K562 (cell line): ENCODE data around the gene KIZ. TPM values are rescaled to one million over a fixed set of nuclear protein-coding genes. Genes with fewer than 3 reads are reported as not detected.

Experiments
- AFF1 ChIP-seq, 2 experiments: fragments of 450-650 bp; IDR thresholded peaks; 2 replicates each; pipeline ENCODE4 v1.6.1; 2018; ENCODE audit warnings: mild to moderate bottlenecking in 2 of 2, low read depth in 1 of 2; ENCODE audit not compliant: partially characterized antibody in 2 of 2
- ATF1 ChIP-seq, 2 experiments: fragments of 450-650 bp in 1 of 2; IDR thresholded peaks; 2 replicates each; pipeline ENCODE4 v1.6.1; 2016; ENCODE audit warnings: missing compliant biosample characterization in 1 of 2, missing genetic modification characterization in 1 of 2
- BRCA1 ChIP-seq, 2 experiments: fragments of 450-650 bp in 1 of 2; sonication (generic) in 1 of 2; formaldehyde crosslinking in 1 of 2; IDR thresholded peaks; 2 replicates each; pipeline versions ENCODE4 v1.5.0 to v1.6.1; 2017 to 2020; ENCODE audit warnings: mild to moderate bottlenecking in 1 of 2, missing genetic modification reagents in 1 of 2
- C11orf30 ChIP-seq: fragments of 450-650 bp; IDR thresholded peaks from 2 replicates; pipeline ENCODE4 v1.6.1; 2016; ENCODE audit warnings: low read depth, mild to moderate bottlenecking
- CREM ChIP-seq: IDR thresholded peaks from 2 replicates; pipeline ENCODE4 v1.6.1; 2014; ENCODE audit warnings: antibody characterized with exemption, low read depth
- FOXP4 ChIP-seq: sonication (generic); formaldehyde crosslinking; IDR thresholded peaks from 2 replicates; pipeline ENCODE4 v1.8.0; 2022; ENCODE audit warnings: mild to moderate bottlenecking, missing genetic modification reagents, borderline replicate concordance
- HOMEZ ChIP-seq: fragments of 250-450 bp; sonication (Bioruptor Pico); IDR thresholded peaks from 2 replicates; pipeline ENCODE4 v1.4.0; 2020; ENCODE audit warnings: mild to moderate bottlenecking, moderate library complexity
- NFXL1 ChIP-seq: fragments of 450-650 bp; formaldehyde crosslinking; IDR thresholded peaks from 2 replicates; pipeline ENCODE4 v1.4.0; 2021; ENCODE audit warnings: mild to moderate bottlenecking
- NRF1 ChIP-seq, 2 experiments: fragments of 450-650 bp; IDR thresholded peaks in 1 of 2; conservative IDR thresholded peaks in 1 of 2; 2 replicates each; pipeline ENCODE4 v1.6.1; 2014; ENCODE audit warnings: mild to moderate bottlenecking in 2 of 2
- PHB2 ChIP-seq: fragments of 450-650 bp; IDR thresholded peaks from 2 replicates; pipeline ENCODE4 v1.6.1; 2017; ENCODE audit warnings: low read depth
- PKNOX1 ChIP-seq: fragments of 450-650 bp; IDR thresholded peaks from 2 replicates; pipeline ENCODE4 v1.6.1; 2016
- POLR2A ChIP-seq: fragments of 450-650 bp; conservative IDR thresholded peaks from 2 replicates; pipeline ENCODE4 v1.6.1; 2016
- RAD51 ChIP-seq: fragments of 450-650 bp; IDR thresholded peaks from 2 replicates; pipeline ENCODE4 v1.7.1; 2016; ENCODE audit warnings: low read depth, mild to moderate bottlenecking, borderline replicate concordance
- USF1 ChIP-seq: sonication (generic); formaldehyde crosslinking; IDR thresholded peaks from 2 replicates; pipeline ENCODE4 v1.9.0; 2022; ENCODE audit warnings: mild to moderate bottlenecking, missing genetic modification reagents
- ZNF143 ChIP-seq: sonication (generic); formaldehyde crosslinking; IDR thresholded peaks from 2 replicates; pipeline ENCODE4 v1.9.0; 2022; ENCODE audit warnings: mild to moderate bottlenecking, missing genetic modification reagents
- ZNF551 ChIP-seq: fragments of 250-450 bp; sonication (Bioruptor Pico); IDR thresholded peaks from 2 replicates; pipeline ENCODE4 v1.5.0; 2021; ENCODE audit warnings: mild to moderate bottlenecking, moderate library complexity
- polyA plus RNA-seq, 8 experiments: library from polyadenylated mRNA; depleted of rRNA in 4 of 8; stranded (reverse) in 5 of 8; unstranded in 3 of 8; fragments of >200 nt; fragmentation: Nextera tagmentation in 2 of 8; fragmentation: Illumina TruSeq in 1 of 8; extraction: Ambion mirVana in 2 of 8; extraction: Trizol in 1 of 8; gene quantifications; 2 replicates each; pipeline versions ENCODE4 v1.2.1 to v1.2.3, GENCODE V29; 2011 to 2014; ENCODE audit warnings: inconsistent platforms in 1 of 8, missing spikeins in 1 of 8
- total RNA-seq, 7 experiments: library from RNA; depleted of rRNA in 6 of 7; stranded (reverse); fragments of >200 nt in 6 of 7; fragmentation: Illumina TruSeq in 2 of 7; extraction: Trizol in 2 of 7; gene quantifications; 2 replicates each; pipeline versions ENCODE4 v1.2.1 to v1.2.3, GENCODE V29; 2011 to 2021; ENCODE audit warnings: low replicate concordance in 1 of 7

KIZ gene
- total and polyA plus RNA-seq, 9 of the 15 experiments (the other 6 are each of a cell fraction or from before 2014, with no cell fraction given), result 4.9 to 21.1 (median 13.5) TPM

GRCh38 chr20:21096321-21097043, 29.4 kb upstream of the KIZ start (continued):
- no peak for TF ChIP-seq ATF1 (CRISPR knock-in tag; IDR thresholded peaks at IDR 0.05)
- peak; percentile 89 for TF ChIP-seq ATF1 (tag; IDR thresholded peaks at IDR 0.05)
- 0 out of 2 replicates have a peak, but pooled peaks have one; percentile 10 for TF ChIP-seq PKNOX1
- TF ChIP-seq AFF1 (IDR thresholded peaks at IDR 0.05; ENCODE audit: low read depth in 1 of 2, partially characterized antibody in 2 of 2), result no peak
- no peak for TF ChIP-seq FOXP4 (CRISPR knock-in tag)
- TF ChIP-seq CREM, result peak; percentile 83
- no peak for TF ChIP-seq ZNF551 (CRISPR knock-in tag)
- TF ChIP-seq NRF1 (conservative IDR thresholded peaks at IDR 0.05 in 1 of 2, IDR thresholded peaks at IDR 0.05 in 1 of 2), result peak in 1 of 2 experiments; percentile 23; a peak in 1 of 4 replicates
- TF ChIP-seq HOMEZ (CRISPR knock-in tag), result no peak
- TF ChIP-seq POLR2A, result no peak
- TF ChIP-seq PHB2, result no peak
- TF ChIP-seq ZNF143 (CRISPR knock-in tag), result peak; percentile 83
- peak; percentile 76 for TF ChIP-seq RAD51
- TF ChIP-seq NFXL1, result no peak
- TF ChIP-seq BRCA1 (IDR thresholded peaks at IDR 0.05), result no peak
- TF ChIP-seq BRCA1 (CRISPR knock-in tag; IDR thresholded peaks at IDR 0.05), result no peak
- TF ChIP-seq USF1, result peak; percentile 90
- TF ChIP-seq C11orf30, result peak; percentile 23; the same call in 1 of the 2 replicates
